HG02623 (cell line): Measurements from ENCODE around the gene FGF22.

ENCODE experiments used
- ATAC-seq: cut with Tn5 transposase; IDR thresholded peaks from one replicate; pipeline ENCODE4 v1.9.1; 2021; ENCODE audit warnings: moderate library complexity; ENCODE audit not compliant: unreplicated experiment

The FGF22 gene

DNA sequence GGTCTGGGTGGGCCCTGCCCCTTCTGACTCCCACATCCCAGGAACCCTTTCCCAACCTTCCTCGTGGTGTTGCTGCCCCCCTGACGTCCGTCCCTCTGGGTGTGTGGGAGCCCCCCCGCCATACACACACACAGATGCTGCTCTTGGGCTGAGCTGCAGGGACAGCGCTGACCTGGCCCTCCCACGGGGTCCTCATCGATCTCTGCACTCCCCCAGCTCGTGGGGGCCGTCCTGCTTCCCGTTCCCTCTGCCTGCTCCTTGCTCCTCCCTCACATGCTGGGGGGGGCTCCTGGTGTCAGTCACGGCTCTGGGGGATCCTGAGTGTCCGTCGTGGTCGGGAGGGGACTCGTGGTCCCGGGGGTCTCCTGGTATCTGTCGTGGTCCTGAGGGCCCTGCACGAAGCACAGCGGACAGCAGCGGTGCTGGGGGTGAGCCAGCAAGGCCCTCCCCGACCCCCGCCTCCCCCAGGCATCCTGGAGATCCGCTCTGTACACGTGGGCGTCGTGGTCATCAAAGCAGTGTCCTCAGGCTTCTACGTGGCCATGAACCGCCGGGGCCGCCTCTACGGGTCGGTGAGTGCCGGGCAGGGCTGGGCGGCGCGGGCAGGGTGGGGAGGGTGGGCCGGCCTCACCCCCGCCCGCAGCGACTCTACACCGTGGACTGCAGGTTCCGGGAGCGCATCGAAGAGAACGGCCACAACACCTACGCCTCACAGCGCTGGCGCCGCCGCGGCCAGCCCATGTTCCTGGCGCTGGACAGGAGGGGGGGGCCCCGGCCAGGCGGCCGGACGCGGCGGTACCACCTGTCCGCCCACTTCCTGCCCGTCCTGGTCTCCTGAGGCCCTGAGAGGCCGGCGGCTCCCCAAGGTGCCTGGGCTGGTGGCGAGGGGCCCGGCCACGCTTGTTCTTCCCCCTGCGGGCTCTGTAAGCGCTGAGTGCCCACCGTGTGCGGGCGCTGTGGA, 3.4 kb downstream of the FGF22 start:
- no peak for ATAC-seq

DNA sequence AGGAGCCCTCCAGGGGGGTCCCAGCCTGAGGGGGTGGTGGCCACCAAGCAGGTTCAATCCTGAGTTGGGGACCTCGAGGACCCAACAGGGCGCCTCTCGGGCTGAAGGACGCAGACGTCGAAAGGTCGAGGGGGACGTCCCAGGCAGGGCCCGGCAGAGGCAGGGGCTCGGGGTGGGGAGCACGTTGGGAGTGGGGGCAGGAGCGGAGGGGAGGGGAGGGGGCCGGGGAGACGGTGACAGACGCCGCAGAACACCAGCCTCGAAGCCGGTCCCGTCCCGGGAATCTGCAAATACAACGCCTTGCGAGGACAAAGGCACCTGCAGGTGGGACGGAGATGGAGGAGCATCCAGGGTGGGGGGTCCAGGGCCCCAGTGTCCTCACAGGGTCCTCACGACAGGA, 4.1 kb downstream of the FGF22 start:
- ATAC-seq, result no peak

DNA sequence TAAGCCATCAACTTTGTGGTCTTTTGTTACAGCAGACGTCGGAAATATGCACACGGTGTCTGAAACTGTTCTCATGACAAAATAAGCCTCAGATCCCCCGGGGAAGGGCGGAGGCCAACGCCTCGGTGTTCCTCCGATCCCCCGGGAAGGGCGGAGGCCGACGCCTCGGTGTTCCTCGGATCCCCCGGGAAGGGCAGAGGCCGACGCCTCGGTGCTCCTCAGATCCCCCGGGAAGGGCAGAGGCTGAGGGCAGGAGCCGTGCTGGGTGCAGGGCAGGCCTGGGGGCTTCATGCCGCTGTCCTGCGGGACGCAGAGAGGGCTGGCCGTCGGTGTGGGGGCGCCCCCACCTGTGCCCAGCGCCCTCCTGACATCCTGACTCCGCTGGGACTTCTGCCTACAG, 4.7 kb downstream of the FGF22 start:
- ATAC-seq, result no peak

DNA sequence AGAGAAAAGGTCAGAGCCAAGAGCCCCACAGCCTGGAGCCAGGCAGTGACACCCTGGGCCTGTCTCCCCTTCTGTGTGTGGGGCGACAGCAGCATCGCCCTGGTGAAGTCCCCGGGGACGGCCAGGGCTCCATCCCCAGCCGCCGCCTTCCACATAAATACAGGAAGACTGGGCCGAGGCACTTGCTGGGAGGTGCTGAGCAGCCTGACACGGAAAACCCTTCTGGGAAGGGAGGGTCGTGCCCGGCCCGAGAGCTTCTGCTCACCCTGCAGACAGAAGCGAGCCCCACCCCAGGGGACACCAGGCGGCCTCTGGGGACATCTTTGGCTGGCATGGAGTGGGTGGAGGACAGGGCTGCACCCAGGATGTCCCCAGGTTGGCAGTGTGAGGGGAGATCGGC, 5.1 kb downstream of the FGF22 start:
- ATAC-seq, result no peak

DNA sequence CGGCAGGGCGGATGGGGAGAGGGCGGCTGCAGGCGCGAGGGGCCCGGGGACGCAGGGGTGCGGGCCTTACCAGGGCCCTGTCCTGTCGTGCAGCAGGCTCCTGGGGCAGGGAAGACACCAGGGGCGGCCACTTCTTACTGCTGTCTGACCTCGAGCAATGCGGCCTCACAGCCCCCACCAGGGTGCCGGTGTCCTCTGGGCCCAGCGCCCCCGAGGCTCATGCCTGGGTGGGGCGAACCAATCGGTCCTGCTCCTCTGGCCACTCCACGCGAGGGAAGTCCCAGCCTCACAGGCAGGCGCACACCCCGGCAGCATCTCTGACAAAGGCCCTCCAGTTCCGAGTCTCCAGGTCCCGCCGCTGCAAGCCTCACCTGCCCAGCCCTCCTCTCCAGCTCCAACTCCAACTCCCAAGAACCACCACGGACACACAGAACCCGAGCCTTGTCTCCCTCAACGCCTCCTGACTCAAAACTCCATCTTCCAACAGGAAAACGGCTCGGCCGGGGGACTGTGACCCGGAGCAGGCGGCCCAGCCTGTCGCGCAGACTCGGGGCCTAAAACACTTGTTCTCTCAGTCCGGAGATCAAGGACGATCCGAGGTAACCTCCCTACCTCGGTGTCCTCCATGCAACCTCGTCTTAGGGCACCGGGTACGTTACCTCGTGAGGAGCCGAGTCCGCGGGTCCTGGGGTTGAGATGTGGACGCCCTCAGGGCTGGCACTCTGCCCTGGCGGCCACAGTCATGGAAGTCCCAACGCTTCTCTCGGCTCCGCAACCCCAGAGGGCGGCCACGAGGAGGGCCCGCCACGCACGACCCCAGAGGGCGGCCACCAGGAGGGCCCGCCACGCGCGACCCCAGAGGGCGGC, 6.5 kb downstream of the FGF22 start:
- no peak for ATAC-seq

DNA sequence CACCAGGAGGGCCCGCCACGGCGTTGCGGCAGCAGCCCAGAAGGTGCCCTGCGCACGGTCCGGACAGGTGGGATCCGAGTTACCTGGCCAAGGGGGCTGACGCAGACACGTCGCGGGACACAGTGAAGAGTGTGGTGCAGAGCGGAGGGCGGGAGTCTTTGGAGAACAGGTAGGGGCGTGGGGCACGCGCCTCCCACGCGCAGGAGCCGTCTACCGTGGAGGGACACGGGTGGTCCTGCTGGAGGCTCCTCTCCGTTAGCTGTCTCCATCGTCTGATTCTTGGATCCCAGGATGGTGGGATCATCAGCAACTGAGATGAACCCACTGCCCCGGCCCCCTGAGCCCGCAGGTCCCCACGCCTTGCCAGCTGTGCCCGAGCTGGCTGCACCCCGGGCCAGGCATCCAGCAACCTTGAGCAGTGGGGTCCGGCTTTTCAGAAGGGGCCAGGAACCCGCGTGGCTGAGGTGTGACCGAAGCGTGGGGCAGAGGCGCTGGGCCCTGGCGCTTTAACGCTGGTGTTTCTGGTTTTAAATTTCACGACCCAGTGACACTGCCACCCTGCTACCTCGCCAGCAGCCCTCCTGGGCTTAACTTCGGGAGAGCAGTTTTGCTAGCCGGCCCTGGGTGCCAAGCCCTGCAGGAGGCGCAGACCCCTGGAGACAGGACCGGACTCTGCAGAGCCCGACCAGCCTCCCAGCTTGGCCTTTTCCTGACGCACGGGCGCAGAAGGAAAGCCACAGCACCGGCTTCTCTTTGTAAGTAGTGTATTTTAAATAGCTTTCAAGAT, 7.3 kb downstream of the FGF22 start:
- ATAC-seq, result no peak

DNA sequence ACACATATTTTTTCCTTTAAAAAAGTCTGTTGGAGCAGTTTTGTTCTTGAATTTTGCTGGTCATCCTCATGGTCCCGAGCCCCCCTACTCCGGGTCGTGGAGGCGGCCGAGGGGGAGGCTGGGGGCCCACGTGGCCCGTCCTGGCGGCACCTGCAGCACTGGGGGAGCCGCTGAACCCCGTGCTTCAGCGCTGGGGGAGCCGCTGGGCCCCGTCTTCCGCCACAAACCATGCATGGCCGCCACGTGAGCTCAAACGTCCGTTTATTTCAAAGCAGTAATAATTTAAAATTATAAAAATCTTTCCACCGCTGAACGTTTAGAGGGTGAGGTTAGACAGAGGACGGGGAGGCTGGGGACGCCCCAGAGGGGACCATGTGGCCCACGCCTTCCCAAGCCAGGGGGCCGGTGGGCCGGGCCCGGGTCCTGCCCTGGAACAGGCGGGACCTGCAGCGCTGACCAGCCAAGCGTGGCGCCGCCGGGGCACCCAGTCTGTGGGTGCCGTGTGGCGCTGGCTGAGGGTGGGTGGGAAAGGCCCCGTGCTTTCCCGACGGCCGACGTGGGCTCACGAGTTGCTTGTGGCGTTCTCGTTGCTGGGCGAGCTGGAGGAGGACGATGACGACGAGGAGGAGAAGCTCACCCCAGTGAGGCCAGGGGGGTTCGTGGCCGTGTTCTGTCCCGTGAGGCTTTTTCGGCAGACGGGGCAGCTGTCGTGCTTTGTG, 8.0 kb downstream of the FGF22 start:
- no peak for ATAC-seq

DNA sequence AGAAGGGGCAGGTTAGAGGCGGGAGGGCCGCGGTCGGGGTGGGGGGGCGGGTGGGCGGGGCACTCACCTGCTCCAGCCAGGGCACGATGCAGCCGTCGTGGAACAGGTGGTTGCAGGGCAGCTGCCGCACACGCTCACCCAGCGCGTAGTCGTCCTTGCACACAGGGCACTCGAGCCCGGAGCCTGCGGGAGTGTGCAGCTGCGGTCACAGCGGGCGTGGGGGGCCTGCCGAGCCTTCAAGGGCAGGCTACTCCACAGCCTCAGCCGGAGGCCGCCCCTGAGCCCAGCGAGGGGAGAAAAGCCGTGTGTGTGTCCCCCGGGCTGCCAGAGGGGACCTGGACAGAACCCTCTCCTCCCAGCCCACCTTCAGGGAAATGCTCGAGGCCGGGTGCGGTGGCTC, 8.6 kb downstream of the FGF22 start:
- no peak for ATAC-seq

DNA sequence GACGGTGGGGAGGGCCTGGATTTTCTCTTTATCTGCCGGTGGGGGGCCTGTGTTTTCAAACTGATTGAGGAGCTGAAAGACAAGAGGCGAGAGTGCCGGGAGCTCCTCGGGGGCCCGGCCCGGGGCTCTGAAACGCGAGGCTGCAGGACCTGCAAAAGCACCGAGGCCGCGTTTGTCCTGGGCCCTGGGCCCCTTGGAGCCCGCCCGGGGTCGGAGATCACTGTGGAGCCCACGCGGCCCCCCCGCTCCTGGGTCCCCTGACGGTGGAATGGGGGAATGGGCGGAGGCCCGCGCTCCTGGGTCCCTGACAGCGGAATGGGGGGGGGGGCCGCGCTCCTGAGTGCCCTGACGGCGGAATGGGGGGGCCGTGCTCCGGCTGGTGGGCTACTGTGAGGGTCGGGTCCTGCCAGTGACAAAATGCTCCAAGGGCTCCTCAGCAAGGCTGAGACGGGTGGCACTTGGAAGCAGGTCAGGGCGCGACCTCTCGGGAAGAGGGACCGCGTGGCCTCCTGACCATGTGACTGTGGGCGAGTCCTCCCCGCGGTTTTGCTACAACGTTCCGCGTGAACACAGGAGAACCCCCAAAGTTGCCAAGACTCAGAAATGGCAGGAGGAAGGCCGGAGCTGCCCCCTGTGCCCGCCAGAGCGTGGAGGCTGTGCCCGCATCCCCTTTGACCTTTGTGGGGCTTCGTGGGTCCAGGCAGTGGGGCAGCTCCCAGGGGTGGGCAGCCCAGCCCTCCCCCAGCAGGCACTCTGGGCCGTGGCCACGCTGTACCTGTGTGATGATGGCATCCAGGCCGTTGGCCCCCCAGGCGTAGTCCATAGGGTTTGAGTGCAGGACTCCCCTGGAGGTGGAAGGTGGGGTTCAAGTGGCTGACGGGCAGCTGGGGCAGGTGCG, 9.5 kb downstream of the FGF22 start:
- no peak for ATAC-seq

DNA sequence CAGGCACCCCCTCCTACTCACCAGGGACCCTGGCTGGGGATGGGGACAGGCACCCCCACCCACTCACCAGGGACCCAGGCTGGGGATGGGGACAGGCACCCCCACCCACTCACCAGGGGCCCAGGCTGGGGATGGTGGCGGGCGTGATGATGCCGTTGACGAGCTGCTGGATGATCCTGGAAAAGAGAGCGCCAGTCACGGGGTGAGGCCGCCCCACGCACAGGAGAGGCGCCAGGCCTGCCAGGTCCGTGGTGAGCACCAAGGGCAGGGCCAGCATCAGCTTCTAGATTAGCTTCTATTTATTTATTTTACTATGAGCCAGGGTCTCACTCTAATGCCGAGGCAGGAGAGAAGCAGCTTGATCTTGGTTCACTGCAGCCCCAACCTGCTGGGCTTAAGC, 10.4 kb downstream of the FGF22 start:
- no peak for ATAC-seq

DNA sequence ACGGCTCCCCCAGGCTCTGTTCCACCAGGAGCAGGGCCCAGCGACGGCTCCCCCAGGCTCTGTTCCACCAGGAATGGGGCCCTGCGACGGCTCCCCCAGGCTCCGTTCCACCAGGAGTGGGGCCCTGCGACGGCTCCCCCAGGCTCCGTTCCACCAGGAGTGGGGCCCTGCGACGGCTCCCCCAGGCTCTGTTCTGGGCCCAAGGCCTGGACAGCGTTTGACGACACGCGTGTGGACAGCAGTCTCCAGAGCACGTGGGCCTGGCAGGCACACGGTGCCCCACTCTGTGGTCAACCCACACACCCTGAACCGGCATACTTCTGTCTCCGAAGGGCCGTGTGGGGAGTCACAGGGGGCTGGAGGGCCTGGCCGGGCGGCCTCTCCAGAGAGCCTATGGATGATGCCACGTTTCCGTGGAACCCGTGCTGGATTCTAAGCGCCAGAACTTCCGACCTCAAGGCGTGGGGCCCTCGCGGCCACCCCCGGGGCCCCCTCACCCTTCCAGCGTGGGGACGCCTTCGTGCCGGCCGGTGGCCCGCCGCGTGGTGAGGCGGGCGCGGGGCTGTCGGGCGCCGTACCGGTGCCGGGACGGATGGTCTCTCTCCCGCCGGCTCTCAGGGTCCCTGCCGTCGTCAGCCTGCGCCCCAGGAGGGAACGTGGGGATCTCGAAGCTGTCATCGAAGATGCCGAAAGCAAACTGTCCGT, 11.6 kb downstream of the FGF22 start:
- ATAC-seq, result no peak

DNA sequence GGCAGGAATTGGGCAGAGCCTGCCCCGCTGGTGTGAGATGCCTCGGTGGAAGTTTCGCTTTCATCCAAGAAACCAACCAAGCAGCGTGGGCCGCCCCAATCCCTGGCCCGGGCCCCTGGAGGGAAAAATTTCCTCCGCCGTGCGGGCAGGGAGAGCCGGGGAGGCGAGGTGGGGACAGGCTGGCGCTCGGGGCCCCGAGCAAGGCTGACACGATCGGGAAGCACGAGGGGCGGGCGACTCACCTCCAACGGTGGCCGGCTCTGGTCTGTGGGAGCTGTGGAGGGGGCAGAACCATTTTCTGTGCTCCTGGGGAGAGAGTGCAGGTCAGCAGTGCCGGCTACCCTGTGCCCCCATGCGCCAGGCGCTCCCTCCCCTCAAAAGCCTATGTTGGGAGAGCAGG, 12.3 kb downstream of the FGF22 start:
- no peak for ATAC-seq

DNA sequence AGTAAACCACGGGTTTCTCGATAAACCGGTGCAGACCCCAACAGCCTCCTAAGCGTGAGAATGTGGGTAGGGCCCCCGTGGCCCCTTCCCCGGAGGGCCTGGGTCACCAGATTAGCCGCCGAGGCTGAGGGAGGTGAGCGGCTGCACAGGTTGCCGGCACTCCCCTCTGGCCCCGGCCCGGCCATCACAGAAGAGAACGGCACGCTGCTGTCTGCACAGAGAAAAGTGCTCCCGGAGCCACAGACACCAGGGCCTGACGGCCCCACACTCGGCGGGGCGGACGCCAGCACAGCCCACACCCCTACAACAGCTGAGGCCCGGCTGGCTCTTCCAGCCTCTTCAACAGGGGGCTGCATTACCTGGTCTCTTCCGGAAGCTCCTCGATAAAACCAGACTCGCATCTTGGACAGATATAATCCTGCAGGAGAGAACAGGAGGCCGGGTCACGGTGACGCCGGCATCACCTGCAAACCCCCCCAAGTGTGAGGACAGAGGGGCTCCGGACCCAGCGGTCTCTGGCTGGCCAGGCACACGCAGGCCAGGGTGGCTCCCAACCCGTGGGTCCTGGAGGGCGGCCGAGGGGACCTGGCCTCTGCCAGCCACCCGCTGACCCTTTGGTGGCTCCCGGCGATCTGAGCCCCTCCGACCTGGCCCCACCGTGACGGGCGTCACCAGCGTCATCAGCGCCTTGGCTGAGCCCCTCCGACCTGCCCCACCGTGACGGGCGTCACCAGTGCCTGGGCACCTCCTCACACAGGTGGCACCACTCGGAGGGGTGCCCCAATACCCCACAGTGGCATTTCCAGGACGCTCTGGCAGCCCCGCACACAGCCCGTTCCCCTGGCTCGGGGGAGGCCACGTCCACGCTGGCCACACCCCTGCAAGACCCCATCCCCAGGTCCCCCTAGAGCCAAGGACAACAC, 13.0 kb downstream of the FGF22 start:
- no peak for ATAC-seq

DNA sequence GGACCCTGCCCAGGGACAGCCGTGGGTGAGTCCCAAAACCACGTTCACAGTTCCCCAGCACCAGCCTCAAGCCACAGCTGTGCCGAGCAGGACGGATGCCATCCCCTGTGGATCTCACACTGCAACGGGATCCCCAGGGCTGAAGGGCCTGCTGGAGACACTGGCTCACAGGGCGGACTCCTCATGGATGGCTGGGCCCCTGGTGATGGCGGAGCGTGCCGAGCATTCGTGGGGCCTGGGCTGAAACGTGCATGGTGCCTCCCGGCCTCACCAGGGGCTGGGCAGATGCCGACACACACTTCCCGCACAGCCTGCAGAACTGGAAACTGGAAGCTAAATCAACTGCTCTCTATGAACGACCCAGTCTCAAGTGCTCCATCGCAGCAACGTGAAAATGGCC, 13.7 kb downstream of the FGF22 start:
- ATAC-seq, result no peak

DNA sequence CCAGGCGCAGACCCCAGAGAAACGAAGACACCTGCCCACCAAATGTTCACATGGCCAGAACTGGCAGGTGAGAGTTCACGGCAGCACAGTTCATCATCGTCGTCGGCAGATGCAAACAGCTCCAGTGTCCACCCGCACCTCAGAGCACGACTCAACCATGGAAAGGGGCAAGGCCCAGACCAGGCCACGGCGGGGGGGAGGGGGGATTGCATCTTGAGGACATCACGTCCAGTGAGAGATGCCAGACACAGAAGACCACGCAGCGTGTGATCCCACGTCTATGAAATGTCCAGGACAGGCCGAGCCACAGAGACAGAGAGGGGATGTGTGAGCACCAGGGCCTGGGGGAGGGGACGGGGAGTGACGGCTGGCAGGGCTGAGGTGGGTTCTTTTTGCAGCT, 16.0 kb downstream of the FGF22 start:
- no peak for ATAC-seq

DNA sequence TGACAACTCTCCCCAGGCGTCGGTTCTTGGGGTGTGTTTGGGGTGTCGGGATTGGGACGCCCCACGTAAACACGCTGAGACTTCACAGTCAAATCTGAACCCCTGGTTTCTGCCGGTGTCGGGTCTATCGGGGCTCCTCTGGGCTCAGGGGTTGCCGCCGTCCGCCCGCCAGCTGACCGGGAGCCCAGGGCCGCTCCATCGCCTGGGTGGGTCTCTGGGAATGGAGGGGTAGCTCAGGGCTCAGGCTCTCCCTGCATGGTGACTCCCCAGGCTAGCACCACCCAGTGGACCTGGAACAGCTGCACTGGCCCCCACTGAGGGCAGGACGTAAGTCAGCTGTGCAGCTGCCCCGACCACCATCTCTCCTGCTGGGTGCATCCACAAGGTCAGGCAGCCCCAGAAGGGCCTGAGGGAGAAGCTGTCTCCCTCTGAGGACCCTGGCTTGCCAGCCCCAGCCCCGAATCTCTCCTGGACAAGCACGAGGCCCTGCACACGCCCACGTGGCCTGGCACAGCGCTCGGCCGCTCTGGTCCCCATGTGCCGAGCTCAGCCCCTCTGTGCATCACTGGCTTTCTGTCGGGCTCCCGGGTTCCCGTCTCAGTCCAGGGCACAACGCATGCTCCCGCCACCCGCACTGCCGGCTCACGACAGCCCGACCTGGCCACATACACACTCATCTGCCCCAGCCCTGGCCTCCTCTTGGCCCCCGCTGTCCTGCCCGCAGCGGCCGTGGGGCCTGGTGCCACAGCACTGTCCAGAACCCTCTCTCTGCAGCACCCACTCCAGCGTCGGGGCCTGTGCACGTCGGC, 17.3 kb downstream of the FGF22 start:
- no peak for ATAC-seq

DNA sequence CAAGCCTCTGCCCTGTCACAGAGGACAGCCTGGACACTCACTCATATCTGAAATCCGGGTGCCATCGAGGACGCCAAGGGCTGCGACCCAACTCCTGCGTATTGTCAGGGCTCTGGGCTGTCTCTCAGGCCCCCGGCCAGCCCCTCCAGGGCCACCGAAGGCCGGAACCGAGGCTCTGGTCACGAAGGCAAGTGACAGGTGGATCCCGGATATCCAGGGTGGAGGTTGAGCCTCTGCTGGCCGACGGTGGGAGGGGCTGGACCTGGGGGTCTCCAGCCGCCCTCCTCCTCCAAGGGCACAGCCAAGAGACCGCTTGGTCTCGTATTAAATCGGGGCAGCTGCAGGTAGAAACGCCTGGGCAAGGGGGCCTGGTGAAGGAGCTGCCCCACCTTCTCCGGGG, 17.9 kb downstream of the FGF22 start:
- no peak for ATAC-seq
